ENCODE results near the gene INTS4.

- no peak for TF ChIP-seq CTCF (IDR thresholded peaks at IDR 0.05; ENCODE audit: low read depth, low read length)
- TF ChIP-seq POLR2A (IDR thresholded peaks at IDR 0.05; ENCODE audit: extremely low read depth, insufficient read length): no peak
- TF ChIP-seq MAX (IDR thresholded peaks at IDR 0.05; ENCODE audit: low read depth, low read length): no peak
Observed at GRCh38 chr11:78033040-78033439, 38.6 kb upstream of the INTS4 start.
